ENCODE measurements around the gene PNLIPRP2.

- TF ChIP-seq POLR2AphosphoS5 (IDR thresholded peaks at IDR 0.05; ENCODE audit: borderline replicate concordance, low read depth, low read length) = no peak
- TF ChIP-seq EZH2 (IDR thresholded peaks at IDR 0.05) = no peak
Observed at GRCh38 chr10:116691635-116692034, 70.9 kb downstream of the PNLIPRP2 start.

Measured in SK-N-MC (cell line).